Lung (tissue), 12 donors: ENCODE results near the gene PARD3B. TPM values are rescaled to one million over a fixed set of nuclear protein-coding genes. Genes with fewer than 3 reads are reported as not detected.

Experiments
- ATAC-seq: fragments of 200-7000 bp; cut with Tn5 transposase; one replicate; pipeline ENCODE4 v1.9.1; 2020; ENCODE audit warnings: moderate number of reproducible peaks; ENCODE audit not compliant: insufficient read depth, low FRiP score
- DNase-seq, 3 donors: peaks; one replicate each; pipeline ENCODE4 v3.0.0-alpha.2; 2013 to 2017
- H3K27ac ChIP-seq, 2 donors: one replicate each; pipeline ENCODE4 v1.5.1; 2013; ENCODE audit warnings: mild to moderate bottlenecking in 2 of 2, moderate library complexity in 2 of 2, control low read depth in 1 of 2, inconsistent platforms in 1 of 2, low read depth in 1 of 2, low read length in 1 of 2
- H3K27me3 ChIP-seq, 3 donors: one replicate each; pipeline ENCODE4 v1.5.1; 2013; ENCODE audit warnings: low read length in 2 of 3; ENCODE audit not compliant: control insufficient read depth in 3 of 3, insufficient read depth in 3 of 3
- H3K36me3 ChIP-seq, 4 donors: one replicate each; pipeline ENCODE4 v1.5.1; 2013; ENCODE audit warnings: low read length in 4 of 4, mild to moderate bottlenecking in 1 of 4, moderate library complexity in 1 of 4; ENCODE audit not compliant: control insufficient read depth in 4 of 4, insufficient read depth in 4 of 4
- H3K4me1 ChIP-seq, 5 donors: one replicate each; pipeline ENCODE4 v1.5.1; 2013; ENCODE audit warnings: low read length in 5 of 5, mild to moderate bottlenecking in 2 of 5, moderate library complexity in 1 of 5; ENCODE audit not compliant: control insufficient read depth in 5 of 5, insufficient read depth in 5 of 5
- H3K4me3 ChIP-seq: one replicate; pipeline ENCODE4 v1.5.1; 2013; ENCODE audit warnings: mild to moderate bottlenecking, control low read depth, moderate library complexity
- H3K9ac ChIP-seq, 2 donors: one replicate each; pipeline ENCODE4 v1.5.1; 2013; ENCODE audit warnings: low read length in 2 of 2, control low read depth in 1 of 2; ENCODE audit not compliant: insufficient read depth in 1 of 2
- H3K9me3 ChIP-seq, 4 donors: one replicate each; pipeline ENCODE4 v1.5.1; 2013; ENCODE audit warnings: low read length in 3 of 4, mild to moderate bottlenecking in 1 of 4, moderate library complexity in 1 of 4; ENCODE audit not compliant: control insufficient read depth in 4 of 4, insufficient read depth in 3 of 4
- CTCF ChIP-seq: IDR thresholded peaks from 2 replicates; pipeline ENCODE4 v1.5.1; 2012; ENCODE audit warnings: mild to moderate bottlenecking; ENCODE audit errors: control extremely low read depth, extremely low read depth
- WGBS, 2 donors: extraction: QIAGEN DNeasy Blood & Tissue Kit; methylation state at CpG; one replicate each; pipeline ENCODE4 v1.1.7; 2013; 5-methylcytosine and 5-hydroxymethylcytosine counted together
- polyA plus RNA-seq, 2 donors: library from polyadenylated mRNA; stranded (reverse); fragments of 200-250 nt; gene quantifications; one replicate each; pipeline ENCODE4 v1.2.1, GENCODE V29; 2013
- total RNA-seq, 2 donors: library from RNA; depleted of rRNA in 1 of 2; stranded (reverse); fragments of >200 nt in 1 of 2; gene quantifications; one replicate each; pipeline ENCODE4 v1.2.1, GENCODE V29; 2014 to 2021
- donor health status: control.
- donor health status: control.
- donor health status: Bipolar disorder and iron deficiency.
- donor health status: healthy.
- donor health status: DM: yes; HTN: yes; CAD: no.

Gene PARD3B
- total and polyA plus RNA-seq, 4 donors, result 2.4 to 38.7 (median 17.1) TPM

GRCh38 chr2:205176546-205176945 is 631.3 kb downstream of the PARD3B start:
- Histone ChIP-seq H3K9ac (no peak overlapping the region), H3K4me1 (peaks cover 0 to 2% (median 0%) of the 10 kb centered on the region in 5 donors), H3K27me3 (no peaks in the 10 kb centered on the region), H3K4me3 (no peak overlapping the region), H3K36me3 (no peaks in the 10 kb centered on the region), H3K27ac (no peak overlapping the region), H3K9me3 (no peaks in the 10 kb centered on the region)
- ATAC-seq (no peak), DNase-seq (no peak)
- 88 to 98% methylated on average over 2 of the region's 2 CpGs for WGBS, 2 donors
- TF ChIP-seq CTCF, result no peak

GRCh38 chr2:205177546-205177945 is 632.3 kb downstream of the PARD3B start:
- TF ChIP-seq CTCF, result no peak
- Histone ChIP-seq H3K4me1 (peaks cover 0 to 2% (median 0%) of the 10 kb centered on the region in 5 donors), H3K9me3 (no peaks in the 10 kb centered on the region), H3K36me3 (no peaks in the 10 kb centered on the region), H3K4me3 (no peak overlapping the region), H3K27ac (no peak overlapping the region), H3K9ac (no peak overlapping the region), H3K27me3 (no peaks in the 10 kb centered on the region)
- DNase-seq (peak in 2 of 3 donors; percentile 52 to 67), ATAC-seq (no peak)

- Histone ChIP-seq H3K4me1 (peaks cover 0 to 2% (median 0%) of the 10 kb centered on the region in 5 donors), H3K27me3 (no peaks in the 10 kb centered on the region), H3K9me3 (no peaks in the 10 kb centered on the region), H3K4me3 (no peak overlapping the region), H3K9ac (no peak overlapping the region), H3K36me3 (no peaks in the 10 kb centered on the region), H3K27ac (no peak overlapping the region)
- 89 to 93% methylated on average over 3 of the region's 3 CpGs for WGBS, 2 donors
- ATAC-seq (no peak), DNase-seq (no peak)
- no peak for TF ChIP-seq CTCF
Measured at GRCh38 chr2:205180730-205181129, 635.5 kb downstream of the PARD3B start.

GRCh38 chr2:205187731-205188130 is 642.5 kb downstream of the PARD3B start:
- H3K4me1 ChIP-seq, result peaks cover 0 to 25% (median 0%) of the 10 kb centered on the region in 5 donors
- TF ChIP-seq CTCF, result no peak
- 88 to 94% methylated on average over 6 of the region's 6 CpGs for WGBS, 2 donors
- no peaks in the 10 kb centered on the region for H3K9me3 ChIP-seq
- H3K36me3 ChIP-seq, result peaks cover 0 to 3% (median 0%) of the 10 kb centered on the region in 4 donors
- H3K4me3 ChIP-seq, result no peak overlapping the region
- DNase-seq (no peak), ATAC-seq (no peak)
- no peak overlapping the region for H3K27ac ChIP-seq
- H3K9ac ChIP-seq, result no peak overlapping the region
- H3K27me3 ChIP-seq, result no peaks in the 10 kb centered on the region
